IMR-90 (cell line): Measurements from ENCODE around the gene ITPKB. TPM values are rescaled to one million over a fixed set of nuclear protein-coding genes. Genes with fewer than 3 reads are reported as not detected.

Experiments
- ATAC-seq: fragments of 200-7000 bp; cut with Tn5 transposase; 2 replicates; pipeline ENCODE4 v1.9.1; 2020; ENCODE audit warnings: low read depth, mild to moderate bottlenecking, moderate library complexity
- BruUV-seq: library from RNA; stranded (reverse); fragments of 400-500 nt; replicated peaks from 2 replicates; lab custom pipeline; 2021; lab: Mats Ljungman, UMichigan
- CTCF ChIA-PET: fragments of 300-600 bp; formaldehyde crosslinking; extraction: SDS; loops from one replicate; lab custom pipeline; 2021; ENCODE audit warnings: antibody characterized with exemption; lab: Yijun Ruan, JAX
- POLR2A ChIA-PET: fragments of 300-600 bp; sonication (Branson Sonifier 250); formaldehyde crosslinking; loops from one replicate; lab custom pipeline; 2022; ENCODE audit warnings: antibody characterized with exemption; ENCODE audit not compliant: unreplicated experiment; lab: Charles Lee
- DNase-seq: peaks from one replicate; pipeline ENCODE4 v3.0.0; 2013
- H2AFZ ChIP-seq: replicated peaks from 2 replicates; pipeline ENCODE3; 2013; ENCODE audit warnings: low read length, mild to moderate bottlenecking; ENCODE audit not compliant: poor library complexity
- H2AK5ac ChIP-seq: 2 replicates; pipeline ENCODE4 v1.6.1; 2013; ENCODE audit warnings: low read depth, low read length, inconsistent platforms
- H2AK9ac ChIP-seq: replicated peaks from 2 replicates; pipeline ENCODE3; 2013; ENCODE audit warnings: mild to moderate bottlenecking, low read depth, low read length, moderate library complexity; ENCODE audit not compliant: poor library complexity
- H2BK120ac ChIP-seq: 2 replicates; pipeline ENCODE4 v1.6.1; 2013; ENCODE audit warnings: low read depth, low read length, inconsistent platforms
- H2BK15ac ChIP-seq: 3 replicates; pipeline ENCODE4 v1.6.1; 2013; ENCODE audit warnings: low read depth, low read length, inconsistent platforms
- H2BK20ac ChIP-seq: 2 replicates; pipeline ENCODE4 v1.6.1; 2013; ENCODE audit warnings: low read depth, mild to moderate bottlenecking, inconsistent platforms, low read length, moderate library complexity
- H2BK5ac ChIP-seq: 2 replicates; pipeline ENCODE4 v1.6.1; 2013; ENCODE audit warnings: mild to moderate bottlenecking, low read depth, low read length, inconsistent platforms; ENCODE audit not compliant: poor library complexity, severe bottlenecking
- H3K14ac ChIP-seq: replicated peaks from 2 replicates; pipeline ENCODE4 v1.6.1; 2013; ENCODE audit warnings: low read depth, low read length, inconsistent platforms
- H3K18ac ChIP-seq: 2 replicates; pipeline ENCODE4 v1.6.1; 2013; ENCODE audit warnings: low read depth, low read length, control low read depth
- H3K23ac ChIP-seq: 2 replicates; pipeline ENCODE4 v1.6.1; 2013; ENCODE audit warnings: low read depth, low read length, inconsistent platforms
- H3K27ac ChIP-seq: 2 replicates; pipeline ENCODE4 v1.5.1; 2013; ENCODE audit warnings: mild to moderate bottlenecking, control low read depth, low read length; ENCODE audit not compliant: insufficient read depth
- H3K27me3 ChIP-seq: 2 replicates; pipeline ENCODE4 v1.6.1; 2013; ENCODE audit warnings: low read length; ENCODE audit not compliant: control insufficient read depth, insufficient read depth
- H3K36me3 ChIP-seq: 2 replicates; pipeline ENCODE4 v1.6.1; 2013; ENCODE audit warnings: low read length, mixed read lengths; ENCODE audit not compliant: control insufficient read depth, insufficient read depth
- H3K4ac ChIP-seq: 2 replicates; pipeline ENCODE4 v1.6.1; 2013; ENCODE audit warnings: low read depth, low read length, inconsistent platforms
- H3K4me1 ChIP-seq: 2 replicates; pipeline ENCODE4 v1.6.1; 2013; ENCODE audit warnings: low read length, mixed read lengths; ENCODE audit not compliant: control insufficient read depth, insufficient read depth
- H3K4me2 ChIP-seq: 2 replicates; pipeline ENCODE4 v1.6.1; 2013; ENCODE audit warnings: low read depth, mild to moderate bottlenecking, control low read depth, low read length, moderate library complexity
- H3K4me3 ChIP-seq: 2 replicates; pipeline ENCODE4 v1.5.1; 2013; ENCODE audit warnings: low read depth, mild to moderate bottlenecking, control low read depth, low read length, moderate library complexity; ENCODE audit not compliant: insufficient read depth
- H3K56ac ChIP-seq: 2 replicates; pipeline ENCODE4 v1.6.1; 2013; ENCODE audit warnings: low read length, inconsistent platforms; ENCODE audit not compliant: insufficient read depth; ENCODE audit errors: extremely low read depth
- H3K79me1 ChIP-seq, 2 experiments: 2 replicates each; pipeline ENCODE4 v1.6.1; 2013; ENCODE audit warnings: low read length in 2 of 2, inconsistent platforms in 1 of 2, low read depth in 1 of 2
- H3K9ac ChIP-seq: 2 replicates; pipeline ENCODE4 v1.6.1; 2013; ENCODE audit warnings: low read depth, low read length, control low read depth
- H3K9me1 ChIP-seq: 2 replicates; pipeline ENCODE4 v1.6.1; 2013; ENCODE audit warnings: low read length, inconsistent platforms; ENCODE audit not compliant: insufficient read depth
- H3K9me3 ChIP-seq: 2 replicates; pipeline ENCODE4 v1.6.1; 2013; ENCODE audit warnings: low read length; ENCODE audit not compliant: control insufficient read depth, insufficient read depth
- H4K20me1 ChIP-seq: 2 replicates; pipeline ENCODE4 v1.6.1; 2013; ENCODE audit warnings: low read length, inconsistent platforms; ENCODE audit not compliant: insufficient read depth
- H4K5ac ChIP-seq: 2 replicates; pipeline ENCODE4 v1.6.1; 2013; ENCODE audit warnings: mild to moderate bottlenecking, low read depth, low read length, control low read depth
- H4K8ac ChIP-seq, 2 experiments: 2 replicates each; pipeline ENCODE4 v1.6.1; 2013; ENCODE audit warnings: low read depth in 2 of 2, low read length in 2 of 2, control low read depth in 1 of 2, inconsistent platforms in 1 of 2
- H4K91ac ChIP-seq: 2 replicates; pipeline ENCODE4 v1.6.1; 2013; ENCODE audit warnings: low read depth, low read length, inconsistent platforms; ENCODE audit not compliant: insufficient read depth
- BHLHE40 ChIP-seq: fragments of 150-350 bp; IDR thresholded peaks from 2 replicates; pipeline ENCODE4 v1.6.1; 2016; ENCODE audit warnings: mild to moderate bottlenecking, low read depth, low read length
- CEBPB ChIP-seq: IDR thresholded peaks from 2 replicates; pipeline ENCODE4 v1.6.1; 2012; ENCODE audit warnings: low read depth, low read length, improper control_type of control experiment
- CHD1 ChIP-seq: IDR thresholded peaks from 2 replicates; pipeline ENCODE4 v1.6.1; 2012; ENCODE audit warnings: low read depth, low read length, improper control_type of control experiment
- MAFK ChIP-seq: IDR thresholded peaks from 2 replicates; pipeline ENCODE4 v1.6.1; 2012; ENCODE audit warnings: low read depth, low read length, improper control_type of control experiment
- MAZ ChIP-seq: IDR thresholded peaks from 2 replicates; pipeline ENCODE4 v1.6.1; 2012; ENCODE audit warnings: low read depth, mild to moderate bottlenecking, low read length, improper control_type of control experiment, moderate library complexity, borderline replicate concordance
- POLR2A ChIP-seq: IDR thresholded peaks from 2 replicates; pipeline ENCODE4 v1.6.1; 2012; ENCODE audit warnings: mild to moderate bottlenecking, low read depth, low read length
- RCOR1 ChIP-seq: IDR thresholded peaks from 2 replicates; pipeline ENCODE4 v1.6.1; 2012; ENCODE audit warnings: mild to moderate bottlenecking, low read length, improper control_type of control experiment; ENCODE audit not compliant: insufficient replicate concordance
- RFX5 ChIP-seq: IDR thresholded peaks from 2 replicates; pipeline ENCODE4 v1.8.0; 2012; ENCODE audit warnings: low read depth, mild to moderate bottlenecking, low read length, moderate library complexity
- SMC3 ChIP-seq: fragments of 150-350 bp; IDR thresholded peaks from 2 replicates; pipeline ENCODE4 v1.6.1; 2016; ENCODE audit warnings: low read depth, mild to moderate bottlenecking, antibody characterized with exemption, low read length, moderate library complexity
- WGBS, 2 experiments: methylation state at CpG; one replicate each; pipeline versions ENCODE4 v1.1.5 to v1.1.7; 2013; ENCODE audit warnings: missing lambda C conversion rate in 2 of 2; ENCODE audit not compliant: insufficient read length in 1 of 2; ENCODE audit errors: extremely low coverage in 2 of 2; 5-methylcytosine and 5-hydroxymethylcytosine counted together
- dilution Hi-C: fragments of 300-500 bp; cut with HindIII; formaldehyde crosslinking; loops from one replicate; pipeline ENCODE4 v1.14.3; 2018; ENCODE audit warnings: low sequenced_read_pairs; ENCODE audit not compliant: unreplicated experiment
- in situ Hi-C: fragments of 300-500 bp; cut with MboI; formaldehyde crosslinking; loops from 3 replicates; pipeline ENCODE4 v1.14.3; 2019; ENCODE audit warnings: low sequenced_read_pairs, inconsistent platforms, mixed read lengths
- intact Hi-C: fragments of 100-400 bp; cut with micrococcal nuclease; formaldehyde crosslinking; loops from 2 replicates; pipeline ENCODE4 v1.10.0; 2022
- polyA plus RNA-seq, 3 experiments: library from polyadenylated mRNA; depleted of rRNA; stranded (reverse); fragments of >200 nt; gene quantifications; 2 replicates each; pipeline ENCODE4 v1.2.3, GENCODE V29; 2012; ENCODE audit warnings: low replicate concordance in 1 of 3
- total RNA-seq: library from RNA; depleted of rRNA; stranded (reverse); fragments of >200 nt; gene quantifications from 2 replicates; pipeline ENCODE4 v1.2.3, GENCODE V29; 2012
- TF ChIP-seq, protein P1 (sequence below): fragments of 150-350 bp; IDR thresholded peaks from 2 replicates; pipeline ENCODE4 v1.6.1; 2017; ENCODE audit warnings: mild to moderate bottlenecking, antibody characterized with exemption, low read length, low read depth
- TF ChIP-seq, protein P2 (sequence below): conservative IDR thresholded peaks from 2 replicates; pipeline ENCODE4 v1.5.1; 2012; ENCODE audit warnings: mild to moderate bottlenecking, low read depth, low read length, improper control_type of control experiment
- TF ChIP-seq, protein P3 (sequence below): fragments of 150-350 bp; IDR thresholded peaks from 2 replicates; pipeline ENCODE4 v1.6.1; 2016; ENCODE audit warnings: low read depth, mild to moderate bottlenecking, low read length, moderate library complexity, borderline replicate concordance

ITPKB gene
- total and polyA plus RNA-seq, 2 of the 4 experiments (the other 2 are of a cell fraction): 0.72 to 1.4 TPM

DNA sequence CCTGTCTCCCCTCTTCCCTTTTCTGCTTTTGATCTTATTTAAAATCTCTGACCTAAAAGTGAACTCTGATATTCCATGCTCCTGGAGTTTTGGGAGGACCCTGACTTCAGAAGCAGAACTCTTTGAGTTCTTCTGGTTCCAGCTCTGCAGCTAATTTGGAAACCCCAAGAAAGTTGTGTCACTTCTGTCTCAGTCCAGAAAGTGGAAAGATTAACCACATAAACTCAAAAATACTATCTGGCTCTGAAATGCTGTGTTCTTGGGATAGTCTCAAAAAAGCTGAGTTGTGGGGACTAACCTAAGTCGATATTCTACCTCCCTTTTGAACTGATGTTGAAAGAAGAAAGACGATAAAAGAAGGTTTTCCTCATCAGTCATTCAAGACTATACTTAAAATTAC lies 59.8 kb downstream of the ITPKB start:
- Histone ChIP-seq H3K23ac (no peak overlapping the region), H2BK15ac (no peak overlapping the region), H2AK5ac (no peak overlapping the region), H3K56ac (no peak overlapping the region), H3K27me3 (peaks cover 4% of the 10 kb centered on the region; the same call in 1 of the 2 replicates), H3K4me2 (no peak overlapping the region), H2BK120ac (no peak overlapping the region), H3K14ac (no peak overlapping the region), H3K4me3 (no peak overlapping the region), H2BK20ac (no peak overlapping the region), H3K4ac (no peak overlapping the region), H3K18ac (no peak overlapping the region), H4K8ac (no peak overlapping the region), H3K9me3 (no peaks in the 10 kb centered on the region), H3K9me1 (peaks cover 8% of the 10 kb centered on the region; the same call in 1 of the 2 replicates), H3K9ac (no peak overlapping the region), H2BK5ac (no peak overlapping the region), H2AK9ac (no peak overlapping the region), H2AFZ (no peak overlapping the region), H4K5ac (no peak overlapping the region), H3K4me1 (peaks cover 16% of the 10 kb centered on the region), H3K36me3 (no peaks in the 10 kb centered on the region), H3K79me1 (0 out of 4 replicates have a peak, but pooled peaks cover 0 to 3% of the 10 kb centered on the region in 2 experiments), H3K27ac (no peak overlapping the region), H4K20me1 (no peaks in the 10 kb centered on the region), H4K91ac (no peak overlapping the region)
- in situ Hi-C loops: no loop called here
- DNase-seq: no peak
- TF ChIP-seq, protein P1, sequence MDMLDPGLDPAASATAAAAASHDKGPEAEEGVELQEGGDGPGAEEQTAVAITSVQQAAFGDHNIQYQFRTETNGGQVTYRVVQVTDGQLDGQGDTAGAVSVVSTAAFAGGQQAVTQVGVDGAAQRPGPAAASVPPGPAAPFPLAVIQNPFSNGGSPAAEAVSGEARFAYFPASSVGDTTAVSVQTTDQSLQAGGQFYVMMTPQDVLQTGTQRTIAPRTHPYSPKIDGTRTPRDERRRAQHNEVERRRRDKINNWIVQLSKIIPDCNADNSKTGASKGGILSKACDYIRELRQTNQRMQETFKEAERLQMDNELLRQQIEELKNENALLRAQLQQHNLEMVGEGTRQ: no peak
- no peak for TF ChIP-seq BHLHE40
- no peak for TF ChIP-seq RFX5
- no peak for TF ChIP-seq POLR2A
- TF ChIP-seq MAZ: no peak
- TF ChIP-seq CHD1: no peak
- TF ChIP-seq, protein P2, sequence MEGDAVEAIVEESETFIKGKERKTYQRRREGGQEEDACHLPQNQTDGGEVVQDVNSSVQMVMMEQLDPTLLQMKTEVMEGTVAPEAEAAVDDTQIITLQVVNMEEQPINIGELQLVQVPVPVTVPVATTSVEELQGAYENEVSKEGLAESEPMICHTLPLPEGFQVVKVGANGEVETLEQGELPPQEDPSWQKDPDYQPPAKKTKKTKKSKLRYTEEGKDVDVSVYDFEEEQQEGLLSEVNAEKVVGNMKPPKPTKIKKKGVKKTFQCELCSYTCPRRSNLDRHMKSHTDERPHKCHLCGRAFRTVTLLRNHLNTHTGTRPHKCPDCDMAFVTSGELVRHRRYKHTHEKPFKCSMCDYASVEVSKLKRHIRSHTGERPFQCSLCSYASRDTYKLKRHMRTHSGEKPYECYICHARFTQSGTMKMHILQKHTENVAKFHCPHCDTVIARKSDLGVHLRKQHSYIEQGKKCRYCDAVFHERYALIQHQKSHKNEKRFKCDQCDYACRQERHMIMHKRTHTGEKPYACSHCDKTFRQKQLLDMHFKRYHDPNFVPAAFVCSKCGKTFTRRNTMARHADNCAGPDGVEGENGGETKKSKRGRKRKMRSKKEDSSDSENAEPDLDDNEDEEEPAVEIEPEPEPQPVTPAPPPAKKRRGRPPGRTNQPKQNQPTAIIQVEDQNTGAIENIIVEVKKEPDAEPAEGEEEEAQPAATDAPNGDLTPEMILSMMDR: no peak
- TF ChIP-seq, protein P3, sequence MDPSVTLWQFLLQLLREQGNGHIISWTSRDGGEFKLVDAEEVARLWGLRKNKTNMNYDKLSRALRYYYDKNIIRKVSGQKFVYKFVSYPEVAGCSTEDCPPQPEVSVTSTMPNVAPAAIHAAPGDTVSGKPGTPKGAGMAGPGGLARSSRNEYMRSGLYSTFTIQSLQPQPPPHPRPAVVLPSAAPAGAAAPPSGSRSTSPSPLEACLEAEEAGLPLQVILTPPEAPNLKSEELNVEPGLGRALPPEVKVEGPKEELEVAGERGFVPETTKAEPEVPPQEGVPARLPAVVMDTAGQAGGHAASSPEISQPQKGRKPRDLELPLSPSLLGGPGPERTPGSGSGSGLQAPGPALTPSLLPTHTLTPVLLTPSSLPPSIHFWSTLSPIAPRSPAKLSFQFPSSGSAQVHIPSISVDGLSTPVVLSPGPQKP: no peak
- no peak for TF ChIP-seq SMC3
- TF ChIP-seq RCOR1: no peak
- TF ChIP-seq CEBPB: no peak
- no peak for TF ChIP-seq MAFK
- POLR2A ChIA-PET: no interaction called here
- intact Hi-C loops: no loop called here
- no CpG with 5 or more reads among the region's 2 CpGs for WGBS, 2 experiments
- CTCF ChIA-PET: no interaction called here
- BruUV-seq: no TSS peak
- ATAC-seq: no peak
- dilution Hi-C loops: no loop called here
